Neural progenitor cell (in vitro differentiated cells): ENCODE measurements around the gene TMEM238.

Source experiments
- CTCF ChIP-seq: fragments of 200-600 bp; sonication (generic); IDR thresholded peaks from 2 replicates; pipeline ENCODE4 v1.5.1; 2017; ENCODE audit warnings: antibody characterized with exemption, mild to moderate bottlenecking
- EZH2 ChIP-seq: fragments of 200-600 bp; sonication (generic); IDR thresholded peaks from 2 replicates; pipeline ENCODE4 v1.6.1; 2017; ENCODE audit warnings: antibody characterized with exemption, mild to moderate bottlenecking, moderate library complexity

GRCh38 chr19:55353803-55354697 is 30.0 kb downstream of the TMEM238 start:
- TF ChIP-seq EZH2 (peak; percentile 13), CTCF (no peak)
